Smooth muscle cell of the umbilical artery (primary cell): ENCODE data around the gene CNTN4. TPM values are rescaled to one million over a fixed set of nuclear protein-coding genes. Genes with fewer than 3 reads are reported as not detected.

Source experiments
- total RNA-seq: library from RNA; depleted of rRNA; stranded (reverse); fragments of >200 nt; gene quantifications from 2 replicates; pipeline ENCODE4 v1.2.3, GENCODE V29; 2014

CNTN4 gene
- 0.59 TPM in 1 of 2 replicates, not detected in the other for total RNA-seq

DNA sequence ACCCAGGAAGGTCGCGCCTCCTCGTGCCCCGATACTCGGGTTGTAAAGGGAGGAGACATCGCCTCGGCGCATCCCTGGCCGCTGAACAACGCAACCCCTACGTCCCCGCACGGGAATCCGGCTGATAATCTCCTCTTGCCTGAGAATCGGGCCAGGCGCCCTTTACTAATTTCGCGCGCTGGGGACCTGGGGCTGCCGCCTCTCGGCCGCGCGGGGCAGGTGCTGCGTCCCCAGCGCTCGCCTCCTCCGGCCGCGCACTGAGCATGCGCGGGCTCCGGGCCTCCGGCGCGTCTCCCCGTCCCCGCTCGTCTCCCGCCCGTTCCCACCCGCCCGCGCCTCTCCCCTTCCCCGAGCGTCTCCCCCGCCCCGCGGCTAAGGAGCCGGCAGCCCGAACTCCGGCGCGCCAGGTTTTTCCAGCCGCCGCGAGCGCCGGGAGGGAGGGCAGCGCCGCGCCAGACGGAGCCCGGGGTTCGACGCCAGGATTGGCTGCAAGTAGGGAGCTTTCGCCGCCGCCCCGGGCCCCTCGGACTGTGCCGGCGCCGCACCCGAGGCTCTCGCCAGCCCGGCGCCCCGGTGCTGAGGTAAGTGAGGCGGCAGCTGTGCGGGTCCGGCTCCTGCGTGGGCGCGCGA, at the start of gene CNTN4:
Gene CNTN4, plus strand, starts transcription at position 469 of the 630 bp plus-strand sequence.

